CD1c-positive myeloid dendritic cell (primary cell): ENCODE measurements around the gene MDC1.
A peak's percentile ranks its signal among the peaks of the same experiment; 100 is the strongest.
"Not testable (repeated sequence)": the region's sequence is repeated elsewhere in the genome, so short reads cannot be mapped to it uniquely, and the experiment has no call there.

Experiments used
- DNase-seq: peaks from one replicate; pipeline ENCODE4 v3.0.0-alpha.2; 2016; ENCODE audit errors: extremely low spot score

The MDC1 gene

DNA sequence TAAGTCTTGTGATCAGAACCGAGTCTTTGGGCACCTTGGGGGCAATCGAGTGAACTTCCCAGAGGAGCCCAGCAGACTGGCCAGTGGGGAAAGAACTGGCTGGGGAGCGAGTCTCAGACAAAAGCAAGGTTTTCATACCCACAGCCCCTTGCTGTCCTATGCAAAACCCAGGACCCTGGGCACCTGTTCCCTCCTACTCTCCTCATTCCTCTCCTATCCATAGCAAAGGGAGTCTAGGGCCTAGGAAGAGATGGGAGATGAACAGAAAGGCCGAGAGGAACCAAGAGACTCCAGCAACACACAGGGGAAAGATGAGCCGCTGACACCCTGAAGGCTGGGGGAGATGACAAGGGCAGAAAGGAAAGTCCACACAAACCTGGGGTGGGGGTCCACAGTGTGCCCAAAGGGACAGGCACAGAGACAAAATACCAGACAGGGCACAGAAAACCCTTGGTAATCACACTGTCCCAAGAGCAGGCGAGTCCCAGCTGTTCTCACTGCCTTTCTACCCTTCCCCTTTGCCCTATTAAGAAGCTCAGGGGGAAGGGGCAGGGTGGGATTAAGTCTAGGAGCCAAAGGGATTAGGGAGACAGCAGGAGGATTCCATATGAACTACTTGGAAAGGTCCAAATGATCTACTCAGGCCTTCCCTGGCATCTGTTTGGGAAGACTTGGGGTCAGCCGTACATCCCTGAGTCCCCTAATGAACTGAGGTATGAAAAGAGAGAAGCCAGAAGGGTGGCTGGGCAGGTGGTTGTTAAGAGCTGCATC is 37.1 kb downstream of the MDC1 start:
- DNase-seq: no peak

DNA sequence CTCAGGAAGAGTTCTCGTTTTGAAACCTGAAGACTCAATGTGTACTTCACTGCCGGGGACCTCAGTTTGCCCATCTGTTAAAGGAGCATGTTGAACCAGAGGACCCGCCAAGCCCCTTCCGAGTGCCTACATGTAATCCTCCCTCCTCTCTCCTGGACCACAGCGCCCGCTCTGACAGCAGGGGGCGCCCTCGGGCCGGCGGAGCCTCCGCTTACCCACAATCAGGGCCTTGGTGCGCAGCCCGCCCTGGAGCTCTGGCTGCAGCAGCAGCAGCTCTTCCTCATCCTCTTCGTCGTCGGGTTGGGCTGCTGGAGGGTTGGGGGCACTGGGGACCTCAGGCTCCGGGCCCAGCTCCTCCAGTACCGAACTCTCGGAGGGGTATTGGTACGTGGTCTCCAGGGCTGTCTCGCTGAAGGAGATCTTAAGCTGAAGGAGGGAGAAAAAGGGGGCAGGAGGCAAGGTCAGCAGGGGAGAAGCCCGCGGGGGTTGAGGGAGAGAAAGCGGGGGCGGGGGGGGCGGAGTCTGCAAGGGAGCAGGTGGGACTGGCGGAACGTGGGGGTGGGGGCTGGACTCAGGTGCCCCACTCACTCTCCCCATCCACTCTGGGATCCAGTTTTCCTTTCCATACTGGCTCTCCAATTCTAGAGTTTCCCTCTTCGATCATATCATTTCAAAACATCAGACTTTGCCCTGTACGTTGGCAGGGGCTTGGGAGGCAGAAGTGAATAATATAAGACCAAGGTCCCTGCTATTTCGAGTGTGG is 37.9 kb downstream of the MDC1 start:
- peak; percentile 91 for DNase-seq

DNA sequence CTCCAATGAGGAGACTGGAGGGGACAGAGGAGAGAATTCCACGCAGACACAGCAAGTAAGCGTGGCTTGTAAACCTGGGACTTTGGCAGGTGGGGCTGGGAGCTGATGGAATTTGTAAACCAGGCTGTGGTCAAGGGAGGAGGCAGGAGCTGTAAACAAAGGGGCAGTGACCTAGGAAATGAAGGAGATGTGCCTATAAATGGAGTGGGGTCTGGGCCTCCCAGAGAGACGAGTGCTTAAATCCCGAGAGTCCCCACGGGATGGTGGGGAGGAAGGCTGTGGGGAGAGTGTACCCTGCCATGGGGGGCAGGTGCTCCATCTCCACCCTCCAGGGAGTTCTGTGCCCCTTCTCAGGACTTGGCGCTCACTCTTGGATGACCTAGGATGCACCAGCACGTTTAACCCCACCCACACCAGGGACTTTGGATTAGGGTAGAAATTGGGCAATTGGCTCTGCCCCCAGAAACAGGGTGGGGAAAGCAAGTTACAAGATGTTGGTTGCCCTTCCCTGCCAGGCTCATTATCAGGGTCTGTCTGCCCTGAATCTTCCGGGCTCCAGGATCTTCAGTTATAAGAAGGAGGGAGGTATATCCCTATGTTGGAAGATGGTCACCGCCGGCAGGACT is 40.3 kb downstream of the MDC1 start:
- DNase-seq: no peak

DNA sequence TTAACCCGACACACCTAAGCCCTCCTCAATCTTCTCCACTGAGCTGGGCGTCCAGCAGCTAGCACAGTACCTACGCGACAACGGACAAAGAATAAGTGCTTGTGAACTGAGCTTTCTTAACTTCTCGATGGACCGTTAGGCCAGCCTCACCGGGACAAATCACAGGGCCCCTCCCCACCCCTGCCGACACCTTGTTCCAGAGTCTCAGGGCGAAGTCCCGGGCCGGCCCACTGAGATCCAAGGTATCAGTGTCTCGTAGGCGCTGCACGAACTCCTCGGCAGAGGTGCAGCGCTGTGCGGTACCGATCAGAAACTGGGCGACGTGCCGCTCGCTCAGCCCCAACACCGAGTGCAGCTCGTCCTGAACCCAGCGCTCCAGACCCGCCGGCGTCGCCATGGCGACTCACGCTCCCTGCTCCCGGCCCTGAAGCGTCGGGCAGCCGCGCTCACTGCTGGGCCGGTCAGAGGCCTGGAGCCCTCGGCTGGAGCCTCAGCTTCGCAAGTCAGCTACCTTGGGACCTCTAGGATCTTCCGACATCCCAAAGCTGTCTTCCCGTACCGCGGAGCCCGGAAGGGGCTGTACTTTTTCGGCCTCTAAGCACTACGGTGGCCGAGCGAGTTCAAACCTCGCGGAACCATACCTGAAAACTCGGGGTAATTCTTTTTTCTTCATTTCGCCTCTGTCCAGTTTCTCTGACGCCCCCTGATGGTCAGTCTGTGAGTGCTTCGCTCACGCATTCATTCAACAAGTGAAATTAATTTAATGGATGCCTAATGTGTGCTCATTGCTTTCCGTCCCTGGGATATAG is 44.4 kb downstream of the MDC1 start, which contains the start of gene DHX16:
TSS of gene DHX16 (minus strand) at position 562 of the 809 bp plus-strand sequence. CDS start at position 397, 165 bp downstream.
- peak; percentile 96 for DNase-seq

DNA sequence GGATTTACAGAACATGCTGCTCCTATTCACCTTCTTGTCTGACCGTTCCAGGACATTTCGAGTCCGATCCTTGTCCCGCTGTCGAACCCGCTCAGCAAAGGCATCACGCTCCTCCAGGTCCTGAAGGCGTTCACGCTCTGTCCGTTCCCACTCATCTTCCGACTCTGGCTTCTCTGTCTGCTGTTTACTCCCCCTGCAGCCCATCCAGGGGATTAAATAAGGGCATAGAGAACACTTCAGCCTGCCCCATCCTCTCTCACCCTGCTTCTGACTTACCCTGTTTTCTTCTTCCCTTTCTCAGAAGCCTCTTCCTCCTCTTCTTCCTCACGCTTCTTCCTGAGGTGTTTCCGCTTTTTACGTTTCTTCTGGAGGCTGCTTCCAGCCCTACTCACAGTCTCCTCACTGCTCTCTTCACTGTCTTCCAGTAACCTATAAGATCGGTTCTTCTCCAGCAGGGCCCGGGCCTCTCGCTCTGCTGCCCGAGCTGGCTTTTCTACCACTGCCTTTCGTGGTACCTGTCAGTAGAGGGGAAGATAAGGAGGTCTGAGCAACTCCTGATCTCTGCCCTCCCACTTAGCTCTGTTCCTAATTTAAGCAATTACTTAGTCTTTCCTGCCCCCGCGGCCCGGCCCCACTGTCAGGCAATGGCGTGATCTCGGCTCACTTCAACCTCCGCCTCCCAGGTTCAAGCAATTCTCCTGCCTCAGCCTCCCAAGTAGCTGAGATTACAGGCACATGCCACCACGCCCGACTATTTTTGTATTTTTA is 46.1 kb downstream of the MDC1 start:
- no peak for DNase-seq

DNA sequence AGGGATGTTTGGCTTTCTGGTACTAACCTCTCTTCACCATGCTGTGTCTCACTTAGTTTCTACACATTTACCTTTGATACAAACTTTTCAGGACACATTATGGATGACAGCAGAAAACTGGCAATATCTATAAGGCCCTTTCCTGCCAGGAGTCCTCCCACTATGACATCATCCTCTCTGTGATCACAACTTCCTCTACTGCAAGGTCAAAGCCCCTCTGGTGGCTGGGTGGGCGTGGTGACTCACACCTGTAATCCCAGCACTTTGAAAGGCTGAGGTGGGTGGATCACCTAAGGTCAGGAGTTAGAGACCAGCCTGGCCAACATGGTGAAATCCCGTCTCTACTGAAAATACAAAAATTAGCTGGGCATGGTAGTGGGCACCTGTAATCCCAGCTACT is 50.8 kb downstream of the MDC1 start:
- DNase-seq: peak; percentile 53

DNA sequence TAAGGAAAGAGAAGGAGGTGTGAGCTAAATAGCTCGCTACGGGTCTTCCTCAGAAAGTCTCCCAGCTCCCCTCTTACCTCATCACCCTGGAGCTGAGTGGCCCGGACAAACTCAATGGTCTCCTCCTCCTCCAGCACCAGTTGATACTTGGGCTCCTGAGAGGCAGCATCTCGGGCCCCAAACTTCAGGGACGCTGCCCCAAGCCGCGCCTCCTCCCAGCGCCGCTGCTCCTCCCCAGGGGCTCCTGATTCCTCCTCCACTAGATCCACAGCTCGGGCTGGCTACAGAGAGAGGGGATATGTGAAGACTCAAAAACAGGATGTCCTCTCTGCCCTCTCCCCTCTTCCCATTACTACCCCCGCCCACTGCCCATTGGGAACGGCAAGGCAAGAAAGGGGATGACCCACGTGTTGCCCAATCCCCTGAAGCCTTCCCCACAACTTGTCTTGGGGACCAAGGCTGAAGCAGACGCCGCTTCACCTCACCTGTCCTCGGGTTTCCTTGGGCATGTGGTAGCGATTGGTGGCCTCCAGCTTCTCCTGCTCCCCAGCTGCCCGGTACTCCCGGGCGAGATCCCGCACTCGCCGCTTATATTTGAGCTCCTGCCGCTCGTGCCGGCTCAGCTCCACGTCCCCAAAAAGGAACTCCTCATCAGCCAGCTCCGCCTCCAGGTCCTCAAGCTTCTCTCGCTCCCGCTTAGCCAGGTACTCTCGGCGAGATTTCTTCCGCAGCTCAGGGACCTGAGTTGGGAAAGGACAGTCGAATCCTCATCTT is 51.9 kb downstream of the MDC1 start:
- no peak for DNase-seq

DNA sequence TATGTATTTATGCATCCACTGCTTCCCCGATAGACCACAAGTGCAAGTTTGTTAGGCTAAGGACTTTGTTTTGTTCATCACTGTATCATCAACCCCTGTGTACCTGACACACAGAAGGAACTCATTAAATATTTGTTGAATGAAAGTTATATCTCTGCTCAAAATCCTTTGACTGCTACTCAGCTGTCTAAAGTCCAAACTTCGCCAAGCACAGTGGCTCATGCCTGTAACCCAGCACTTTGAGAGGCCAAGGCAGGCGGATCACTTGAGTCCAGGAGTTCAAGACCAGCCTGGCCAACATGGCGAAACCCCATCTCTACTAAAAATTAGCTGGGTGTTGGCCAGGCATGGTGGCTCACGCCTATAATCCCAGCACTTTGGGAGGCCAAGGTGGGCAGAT is 59.2 kb downstream of the MDC1 start:
- DNase-seq: not testable (repeated sequence)

DNA sequence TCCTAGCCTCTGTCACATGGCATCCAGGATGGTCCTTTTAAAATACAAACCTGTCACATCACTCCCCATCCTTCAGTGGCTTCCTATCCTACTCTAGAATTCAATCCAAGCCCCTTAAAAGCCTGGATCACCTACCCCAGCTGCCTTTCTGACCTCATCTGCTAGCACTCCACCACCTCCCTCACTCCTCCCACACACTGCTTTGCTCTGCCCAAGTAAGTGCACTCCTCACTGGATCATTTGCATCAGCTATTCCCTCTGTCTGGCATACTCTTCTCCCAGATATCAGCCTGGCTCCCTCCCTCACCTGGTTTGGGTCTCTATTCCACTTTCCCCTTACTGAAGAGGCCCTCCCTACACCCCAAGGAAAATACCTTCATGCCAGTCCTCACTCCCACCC is 59.6 kb downstream of the MDC1 start:
- DNase-seq: no peak

DNA sequence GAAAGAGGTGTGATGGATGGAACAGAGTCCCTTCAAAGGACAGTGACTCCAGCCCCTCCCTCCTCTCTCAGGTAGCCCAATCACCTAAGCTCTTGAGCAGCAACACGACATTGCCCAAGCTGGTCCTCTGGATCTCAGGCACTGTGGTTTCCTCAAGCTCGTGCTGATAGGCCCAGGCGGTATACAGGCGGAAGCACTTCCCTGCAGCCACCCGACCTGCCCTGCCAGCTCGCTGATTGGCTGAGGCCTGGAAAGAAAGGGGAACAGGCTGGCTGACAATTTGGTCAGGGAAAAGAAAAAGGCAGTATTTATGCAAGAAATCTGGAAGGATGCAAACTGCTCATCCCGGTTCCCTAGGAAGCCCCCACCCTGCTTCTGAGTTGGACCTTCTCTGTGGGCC is 60.6 kb downstream of the MDC1 start:
- peak; percentile 73 for DNase-seq

DNA sequence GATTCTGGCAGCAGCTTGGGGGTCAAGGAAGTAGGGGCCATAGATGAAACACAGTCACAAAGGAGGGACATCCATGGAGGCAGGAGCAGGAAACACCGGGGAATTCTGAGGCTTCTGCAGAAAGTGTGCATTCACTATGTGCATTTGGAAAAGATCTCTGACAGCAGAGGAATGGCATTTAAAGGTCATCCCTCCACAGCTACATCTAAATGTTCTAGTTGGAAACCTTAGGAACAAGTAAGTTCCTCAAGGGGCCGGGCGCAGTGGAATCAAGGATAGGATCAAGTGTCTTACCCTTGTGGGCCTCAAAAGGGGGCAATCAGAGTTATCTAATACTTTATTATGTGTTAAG is 61.4 kb downstream of the MDC1 start:
- DNase-seq: no peak

DNA sequence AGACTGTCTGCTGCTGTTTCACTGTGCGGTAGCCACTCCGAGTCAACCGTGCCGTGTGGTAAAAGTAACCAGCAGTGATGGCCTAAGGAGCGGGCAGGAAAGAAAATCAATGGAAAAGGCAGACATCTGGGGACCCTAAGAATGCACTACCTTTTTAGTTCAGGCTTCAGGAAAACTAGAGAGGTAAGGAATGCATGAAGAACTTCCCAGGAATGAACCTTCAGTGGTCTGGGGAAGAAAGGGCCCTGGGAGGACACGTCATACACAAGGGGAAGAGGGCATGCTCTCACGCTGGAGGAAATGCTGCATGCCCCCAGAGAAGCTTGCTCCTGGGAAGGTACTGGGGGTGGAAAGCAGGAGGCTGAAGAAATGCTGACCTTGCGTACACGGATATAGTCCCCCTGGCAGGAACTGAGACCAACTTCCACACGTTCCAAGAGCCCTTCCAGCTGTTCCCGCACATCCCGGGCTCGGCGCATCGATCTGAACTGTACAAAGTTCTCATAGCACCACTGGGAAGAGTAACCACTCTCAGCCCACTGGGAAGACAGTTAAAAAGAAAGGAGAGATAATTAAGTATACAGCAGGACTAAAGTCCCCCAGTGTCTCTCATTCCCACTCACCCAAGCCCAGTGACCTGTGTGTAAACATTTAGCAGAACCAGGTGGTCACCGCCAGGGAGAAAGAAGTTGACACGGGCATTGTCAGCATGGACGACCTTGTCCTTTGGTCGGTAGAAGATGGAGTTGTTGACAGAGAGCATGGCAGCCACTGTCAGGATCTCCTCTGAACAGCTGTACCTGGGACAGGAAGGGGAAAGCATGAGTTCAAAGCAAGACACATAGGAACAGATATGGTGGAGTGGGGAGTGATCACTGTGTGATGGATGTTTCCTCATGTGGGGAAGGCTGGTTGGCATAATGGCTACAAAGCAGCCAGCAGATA is 62.0 kb downstream of the MDC1 start:
- DNase-seq: no peak

DNA sequence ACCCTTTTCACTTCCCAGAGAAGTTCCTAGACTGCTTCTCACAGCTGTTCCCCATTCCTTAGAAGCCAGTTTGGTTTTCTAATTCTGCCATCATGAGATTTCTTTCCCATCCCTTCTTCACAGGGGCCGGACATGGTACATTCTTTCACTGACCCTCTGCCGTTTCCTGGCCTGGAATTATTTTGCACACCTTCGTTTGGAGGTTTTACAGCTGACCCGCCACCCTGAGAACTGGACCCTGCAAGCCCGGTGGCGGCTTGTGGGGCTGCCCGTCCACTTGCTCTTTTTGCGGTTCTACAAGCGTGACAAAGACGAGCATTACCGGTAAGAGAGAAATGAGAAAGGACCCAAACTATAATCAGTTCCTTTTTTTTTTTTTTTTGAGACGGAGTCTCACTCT is 65.9 kb downstream of the MDC1 start:
- DNase-seq: no peak
